Keratinocyte (primary cell): ENCODE measurements around the gene KLF16. TPM values are rescaled to one million over a fixed set of nuclear protein-coding genes. Genes with fewer than 3 reads are reported as not detected.

Source experiments
- DNase-seq: peaks from one replicate; pipeline ENCODE4 v3.0.0-alpha.2; 2011; ENCODE audit warnings: low read depth, missing footprints, low spot score
- FAIRE-seq: peaks from 2 replicates; lab custom pipeline; 2011; peaks lifted over from hg19 to GRCh38; lab: Jason Lieb, UNC
- H2AFZ ChIP-seq: 2 replicates; pipeline ENCODE4 v1.6.0; 2012; ENCODE audit warnings: low read length, control low read depth, inconsistent platforms; ENCODE audit not compliant: control insufficient read depth
- H3K27ac ChIP-seq: 2 replicates; pipeline ENCODE4 v1.5.1; 2011; ENCODE audit warnings: low read length; ENCODE audit not compliant: control insufficient read depth, insufficient read depth
- H3K27me3 ChIP-seq: 3 replicates; pipeline ENCODE4 v1.6.0; 2011; ENCODE audit warnings: low read length; ENCODE audit not compliant: control insufficient read depth, insufficient read depth; ENCODE audit errors: extremely low read depth
- H3K36me3 ChIP-seq, 2 experiments: 2 replicates in 1 of 2; 3 replicates in 1 of 2; pipeline ENCODE4 v1.5.1; 2011; ENCODE audit warnings: low read length in 2 of 2, mild to moderate bottlenecking in 1 of 2; ENCODE audit not compliant: control insufficient read depth in 2 of 2, insufficient read depth in 2 of 2; ENCODE audit errors: extremely low read depth in 1 of 2
- H3K4me1 ChIP-seq: 3 replicates; pipeline ENCODE4 v1.5.1; 2011; ENCODE audit warnings: low read length; ENCODE audit not compliant: control insufficient read depth, insufficient read depth; ENCODE audit errors: extremely low read depth
- H3K4me2 ChIP-seq: 3 replicates; pipeline ENCODE4 v1.6.0; 2011; ENCODE audit warnings: low read depth, low read length; ENCODE audit not compliant: control insufficient read depth, insufficient read depth; ENCODE audit errors: extremely low read depth
- H3K4me3 ChIP-seq, 3 experiments: fragments of 200-600 bp in 1 of 3; sonication (generic) in 1 of 3; 2 replicates in 2 of 3; 3 replicates in 1 of 3; pipeline ENCODE4 v1.5.1; 2011 to 2016; ENCODE audit warnings: low read length in 3 of 3, mild to moderate bottlenecking in 3 of 3, control low read depth in 2 of 3, inconsistent platforms in 1 of 3, low read depth in 1 of 3, mixed read lengths in 1 of 3, mixed run types in 1 of 3, moderate library complexity in 1 of 3; ENCODE audit not compliant: control insufficient read depth in 2 of 3, insufficient read depth in 2 of 3; ENCODE audit errors: extremely low read depth in 1 of 3
- H3K79me2 ChIP-seq: 2 replicates; pipeline ENCODE4 v1.6.0; 2012; ENCODE audit warnings: low read length; ENCODE audit not compliant: control insufficient read depth, insufficient read depth
- H3K9ac ChIP-seq: 3 replicates; pipeline ENCODE4 v1.6.0; 2011; ENCODE audit warnings: low read length; ENCODE audit not compliant: control insufficient read depth, insufficient read depth; ENCODE audit errors: extremely low read depth
- H3K9me1 ChIP-seq: 3 replicates; pipeline ENCODE4 v1.6.0; 2011; ENCODE audit warnings: low read length; ENCODE audit not compliant: control insufficient read depth, insufficient read depth; ENCODE audit errors: extremely low read depth
- H3K9me3 ChIP-seq: 2 replicates; pipeline ENCODE4 v1.5.1; 2012; ENCODE audit warnings: low read depth, low read length; ENCODE audit not compliant: control insufficient read depth
- H4K20me1 ChIP-seq: 3 replicates; pipeline ENCODE4 v1.6.0; 2011; ENCODE audit warnings: low read length; ENCODE audit not compliant: control insufficient read depth, insufficient read depth; ENCODE audit errors: extremely low read depth
- EZH2 ChIP-seq: IDR thresholded peaks from one replicate; pipeline ENCODE4 v1.6.1; 2012; ENCODE audit warnings: inconsistent platforms, mild to moderate bottlenecking, low read length, moderate library complexity
- dilution Hi-C: fragments of 300-500 bp; cut with MboI; formaldehyde crosslinking; loops from one replicate; pipeline ENCODE4 v1.7.0; 2020; ENCODE audit warnings: low sequenced_read_pairs; ENCODE audit not compliant: extremely low pct_ligation_motif_present
- polyA plus RNA-seq, 5 experiments: library from polyadenylated mRNA; depleted of rRNA in 3 of 5; stranded (reverse) in 3 of 5; stranded (forward) in 1 of 5; unstranded in 1 of 5; fragments of >200 nt; gene quantifications; 1 replicate in 1 of 5; 2 replicates in 3 of 5; 3 replicates in 1 of 5; pipeline versions ENCODE4 v1.2.1 to v1.2.3, GENCODE V29; 2011 to 2012; ENCODE audit warnings: missing spikeins in 2 of 5, low read depth in 1 of 5, low replicate concordance in 1 of 5
- TF ChIP-seq, protein P1 (sequence below), 3 experiments: IDR thresholded peaks in 1 of 3; conservative IDR thresholded peaks in 1 of 3; optimal IDR thresholded peaks in 1 of 3; 2 replicates in 2 of 3; 3 replicates in 1 of 3; pipeline versions ENCODE3 to v1.5.1; 2011; ENCODE audit warnings: low read length in 3 of 3, mild to moderate bottlenecking in 3 of 3, moderate library complexity in 2 of 3, control low read depth in 1 of 3, inconsistent platforms in 1 of 3; ENCODE audit not compliant: insufficient read depth in 2 of 3; ENCODE audit errors: extremely low read depth in 1 of 3

Gene KLF16
- polyA plus RNA-seq, 1 donor (not counting 4 experiments of a cell fraction or from before 2014, with no cell fraction given) = 4.9 TPM

DNA sequence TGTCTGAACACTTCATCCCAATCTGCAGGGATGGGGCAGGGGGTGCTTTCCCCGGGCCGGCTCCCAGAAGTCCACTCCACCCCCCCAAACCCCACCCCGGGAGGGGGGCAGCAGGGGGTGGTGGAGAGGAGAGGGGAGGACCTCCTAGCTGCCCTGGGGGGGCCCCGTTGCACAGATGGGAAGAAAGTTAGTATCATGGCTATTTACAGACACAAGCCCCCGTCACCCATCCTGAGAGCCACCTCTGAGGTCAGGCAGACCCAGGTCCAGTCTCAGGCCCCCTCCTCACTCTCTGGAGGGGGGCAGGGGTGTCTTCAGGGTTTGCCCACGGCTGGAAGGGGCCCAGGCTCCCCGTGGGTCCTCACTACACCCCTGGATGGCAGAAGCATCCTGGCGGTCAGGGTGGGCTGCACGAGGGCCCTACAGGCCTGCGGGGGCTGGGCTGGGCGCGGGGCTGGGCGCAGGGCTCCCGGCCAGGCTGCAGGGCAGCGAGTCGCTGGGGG lies 9.3 kb downstream of the KLF16 start:
- no peak for TF ChIP-seq EZH2
- TF ChIP-seq, protein P1, sequence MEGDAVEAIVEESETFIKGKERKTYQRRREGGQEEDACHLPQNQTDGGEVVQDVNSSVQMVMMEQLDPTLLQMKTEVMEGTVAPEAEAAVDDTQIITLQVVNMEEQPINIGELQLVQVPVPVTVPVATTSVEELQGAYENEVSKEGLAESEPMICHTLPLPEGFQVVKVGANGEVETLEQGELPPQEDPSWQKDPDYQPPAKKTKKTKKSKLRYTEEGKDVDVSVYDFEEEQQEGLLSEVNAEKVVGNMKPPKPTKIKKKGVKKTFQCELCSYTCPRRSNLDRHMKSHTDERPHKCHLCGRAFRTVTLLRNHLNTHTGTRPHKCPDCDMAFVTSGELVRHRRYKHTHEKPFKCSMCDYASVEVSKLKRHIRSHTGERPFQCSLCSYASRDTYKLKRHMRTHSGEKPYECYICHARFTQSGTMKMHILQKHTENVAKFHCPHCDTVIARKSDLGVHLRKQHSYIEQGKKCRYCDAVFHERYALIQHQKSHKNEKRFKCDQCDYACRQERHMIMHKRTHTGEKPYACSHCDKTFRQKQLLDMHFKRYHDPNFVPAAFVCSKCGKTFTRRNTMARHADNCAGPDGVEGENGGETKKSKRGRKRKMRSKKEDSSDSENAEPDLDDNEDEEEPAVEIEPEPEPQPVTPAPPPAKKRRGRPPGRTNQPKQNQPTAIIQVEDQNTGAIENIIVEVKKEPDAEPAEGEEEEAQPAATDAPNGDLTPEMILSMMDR (optimal IDR thresholded peaks at IDR 0.05 in 1 of 3, IDR thresholded peaks at IDR 0.05 in 1 of 3, conservative IDR thresholded peaks at IDR 0.05 in 1 of 3; ENCODE audit: extremely low read depth in 1 of 3, insufficient read depth in 2 of 3, low read length in 3 of 3) = no peak
- DNase-seq (no peak), FAIRE-seq (no peak)
- peak overlapping the region; percentile 32 to 73 (median 57) for H3K4me3 ChIP-seq
- peak overlapping the region; percentile 96 for H3K4me2 ChIP-seq
- H3K27ac ChIP-seq = peak overlapping the region; percentile 78
- no peaks in the 10 kb centered on the region for H3K9me3 ChIP-seq
- H3K27me3 ChIP-seq = no peaks in the 10 kb centered on the region
- H3K4me1 ChIP-seq = peaks cover 52% of the 10 kb centered on the region
- H2AFZ ChIP-seq = no peak overlapping the region
- dilution Hi-C loops = no loop called here
- H3K9ac ChIP-seq = peak overlapping the region; percentile 71
- peaks cover 66% of the 10 kb centered on the region for H3K79me2 ChIP-seq
- no peaks in the 10 kb centered on the region for H3K9me1 ChIP-seq
- H3K36me3 ChIP-seq = peaks cover 0 to 7% of the 10 kb centered on the region in 2 experiments
- peaks cover 8% of the 10 kb centered on the region for H4K20me1 ChIP-seq

DNA sequence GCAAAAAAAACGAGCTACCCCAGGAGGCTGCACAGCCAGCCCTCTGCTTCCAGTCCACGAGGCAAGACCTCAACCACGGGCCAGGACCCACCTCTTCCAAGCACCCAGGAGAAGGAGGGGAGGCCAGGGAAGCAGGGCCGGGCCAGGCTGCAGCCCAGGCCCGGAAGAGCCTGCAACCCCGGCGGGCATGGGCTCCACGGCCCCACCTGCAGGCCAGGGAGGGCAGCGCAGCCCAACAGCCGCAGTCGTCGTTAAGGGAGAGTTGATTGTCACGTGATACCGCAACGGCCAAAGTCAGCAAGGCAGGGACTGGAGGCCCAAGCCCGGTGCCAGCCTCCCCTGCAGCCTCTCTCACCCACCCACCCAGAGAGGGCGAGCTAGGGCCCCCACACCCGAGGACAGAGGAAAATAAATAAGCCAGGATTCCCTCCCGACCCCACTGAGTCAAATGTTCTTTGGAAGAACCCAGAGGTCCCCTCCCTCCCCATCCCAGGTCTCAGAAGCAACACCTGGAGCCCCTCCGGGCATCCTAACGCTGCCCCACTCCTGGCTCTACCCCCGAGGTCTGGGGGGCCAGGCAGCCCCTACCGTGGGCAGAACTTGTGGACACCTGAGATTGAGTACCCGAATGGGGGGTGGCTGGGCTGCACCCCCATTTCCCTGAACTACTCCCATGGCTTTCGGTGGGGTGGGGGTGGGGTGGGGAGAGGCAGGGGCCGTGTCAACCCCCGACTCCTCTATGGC lies 9.9 kb downstream of the KLF16 start:
- dilution Hi-C loops = no loop called here
- no peak for TF ChIP-seq EZH2
- TF ChIP-seq, protein P1 (optimal IDR thresholded peaks at IDR 0.05 in 1 of 3, IDR thresholded peaks at IDR 0.05 in 1 of 3, conservative IDR thresholded peaks at IDR 0.05 in 1 of 3; ENCODE audit: extremely low read depth in 1 of 3, insufficient read depth in 2 of 3, low read length in 3 of 3) = peak; percentile 95 to 98 (median 96)
- no peaks in the 10 kb centered on the region for H3K9me3 ChIP-seq
- no peaks in the 10 kb centered on the region for H3K27me3 ChIP-seq
- no peak overlapping the region for H2AFZ ChIP-seq
- no peaks in the 10 kb centered on the region for H3K9me1 ChIP-seq
- H3K9ac ChIP-seq = peak overlapping the region; percentile 28
- H3K36me3 ChIP-seq = peaks cover 0 to 7% of the 10 kb centered on the region in 2 experiments
- FAIRE-seq = peak; percentile 66
- peak overlapping the region; percentile 48 for H3K4me2 ChIP-seq
- no peak overlapping the region for H3K27ac ChIP-seq
- H3K4me1 ChIP-seq = peaks cover 49% of the 10 kb centered on the region
- DNase-seq = no peak
- no peak overlapping the region for H3K4me3 ChIP-seq
- peaks cover 60% of the 10 kb centered on the region for H3K79me2 ChIP-seq
- peaks cover 3% of the 10 kb centered on the region for H4K20me1 ChIP-seq
